CD4-positive, alpha-beta T cell treated with Interleukin-12 subunit alpha and Interleukin-12 subunit beta, for 1 hour (primary cell): Measurements from ENCODE around the gene CCDC149.

ENCODE experiments used
- DNase-seq: peaks from one replicate; pipeline ENCODE4 v3.0.0-alpha.2; 2020

CCDC149 gene

DNA sequence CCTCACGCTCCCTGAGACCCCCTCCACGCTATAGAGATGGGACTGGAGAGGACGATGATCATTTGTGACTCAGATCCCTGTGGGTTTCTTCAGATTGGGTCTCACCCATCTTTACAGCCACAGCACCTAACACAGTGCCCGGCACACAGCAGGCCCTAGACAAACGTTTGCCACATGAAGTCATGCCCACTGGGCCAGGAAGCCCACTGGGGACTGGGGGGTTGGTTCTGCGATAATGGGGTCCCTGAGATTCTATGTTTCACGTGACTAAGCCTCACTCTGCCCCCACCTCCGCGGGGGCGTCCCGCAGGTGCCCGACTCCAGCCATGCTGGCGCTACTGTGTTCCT, 113.7 kb downstream of the CCDC149 start:
- DNase-seq = no peak

DNA sequence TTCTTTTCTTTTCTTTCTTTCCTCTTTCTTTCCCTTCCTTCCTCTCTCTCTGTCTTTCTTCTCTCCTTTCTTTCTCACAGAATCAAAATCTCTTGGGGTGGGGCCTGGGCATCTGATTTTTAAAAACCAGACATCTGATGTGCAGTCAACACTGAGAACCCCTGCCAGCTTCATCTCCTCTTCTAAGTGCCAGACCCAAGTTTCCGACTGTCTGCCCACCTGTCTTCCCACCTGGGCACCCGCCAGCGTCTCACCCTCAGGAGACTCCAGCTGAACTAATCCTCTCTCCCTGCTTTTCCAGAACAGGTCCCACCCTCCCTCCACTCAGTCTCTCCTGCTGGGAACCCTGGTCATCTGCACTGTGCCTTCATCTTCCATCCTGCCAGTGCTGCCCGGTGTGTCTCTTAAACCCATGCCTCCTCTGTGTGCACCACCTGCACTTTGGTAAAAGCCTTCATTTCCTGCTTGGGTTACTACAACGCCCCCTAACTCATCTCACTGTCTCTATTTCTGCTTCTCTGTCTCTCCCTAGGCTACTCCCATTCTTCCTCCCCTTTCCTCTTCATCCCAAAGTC, 114.7 kb downstream of the CCDC149 start:
- no peak for DNase-seq

DNA sequence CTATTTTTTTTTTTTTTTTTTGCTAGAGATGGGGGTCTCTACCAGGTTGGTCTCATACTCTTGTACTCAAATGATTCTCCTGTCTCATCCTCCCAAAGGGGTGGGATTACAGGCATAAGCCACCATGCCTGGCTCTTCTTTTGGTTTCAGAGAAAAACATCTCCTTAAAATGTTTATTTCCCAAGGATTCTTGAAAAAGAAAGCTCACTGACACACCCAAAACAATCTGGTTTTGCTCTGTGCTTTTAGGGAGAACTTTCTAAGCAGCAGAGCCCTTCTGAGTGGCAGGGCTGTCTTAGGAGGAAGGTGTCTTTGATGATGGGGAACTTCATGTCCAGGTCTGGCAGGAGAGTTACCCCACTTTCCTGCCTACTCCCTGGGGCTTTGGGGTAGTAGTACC, 116.2 kb downstream of the CCDC149 start:
- DNase-seq = no peak

DNA sequence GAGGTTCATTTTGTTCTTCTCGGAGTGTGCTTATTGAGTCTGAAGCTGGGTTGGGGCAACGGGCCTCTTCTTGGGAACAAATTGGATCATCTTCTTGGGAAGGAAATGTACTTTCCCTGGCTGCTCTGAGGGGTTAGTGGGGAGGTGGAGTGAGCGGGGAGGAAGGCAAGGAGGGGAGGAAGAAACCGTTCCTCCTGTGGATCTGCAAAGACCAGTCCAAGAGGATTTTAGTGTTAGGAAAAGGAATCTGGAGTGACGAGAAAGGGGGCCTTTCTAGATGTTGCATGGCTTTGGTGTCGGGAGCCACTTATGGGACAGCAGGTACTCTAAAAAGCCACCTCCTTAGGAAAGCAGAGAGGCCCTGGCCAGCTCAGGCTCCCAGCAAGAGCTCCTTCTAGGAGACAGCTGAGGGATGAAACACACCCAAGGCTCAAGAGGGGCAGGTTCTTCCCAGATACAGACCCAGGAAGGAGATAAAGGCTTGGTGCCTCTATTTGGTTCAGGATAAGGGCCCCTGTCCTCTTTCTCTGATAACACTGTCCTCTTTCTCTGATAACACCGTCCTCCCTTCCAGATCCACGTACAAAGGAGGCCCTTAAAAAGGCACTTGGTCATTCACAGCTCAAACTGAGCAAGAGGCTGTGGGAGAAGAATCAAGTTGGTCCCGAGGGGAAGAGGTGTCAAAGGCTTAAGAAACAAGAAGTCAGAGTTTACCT, 117.0 kb downstream of the CCDC149 start:
- DNase-seq = no peak

DNA sequence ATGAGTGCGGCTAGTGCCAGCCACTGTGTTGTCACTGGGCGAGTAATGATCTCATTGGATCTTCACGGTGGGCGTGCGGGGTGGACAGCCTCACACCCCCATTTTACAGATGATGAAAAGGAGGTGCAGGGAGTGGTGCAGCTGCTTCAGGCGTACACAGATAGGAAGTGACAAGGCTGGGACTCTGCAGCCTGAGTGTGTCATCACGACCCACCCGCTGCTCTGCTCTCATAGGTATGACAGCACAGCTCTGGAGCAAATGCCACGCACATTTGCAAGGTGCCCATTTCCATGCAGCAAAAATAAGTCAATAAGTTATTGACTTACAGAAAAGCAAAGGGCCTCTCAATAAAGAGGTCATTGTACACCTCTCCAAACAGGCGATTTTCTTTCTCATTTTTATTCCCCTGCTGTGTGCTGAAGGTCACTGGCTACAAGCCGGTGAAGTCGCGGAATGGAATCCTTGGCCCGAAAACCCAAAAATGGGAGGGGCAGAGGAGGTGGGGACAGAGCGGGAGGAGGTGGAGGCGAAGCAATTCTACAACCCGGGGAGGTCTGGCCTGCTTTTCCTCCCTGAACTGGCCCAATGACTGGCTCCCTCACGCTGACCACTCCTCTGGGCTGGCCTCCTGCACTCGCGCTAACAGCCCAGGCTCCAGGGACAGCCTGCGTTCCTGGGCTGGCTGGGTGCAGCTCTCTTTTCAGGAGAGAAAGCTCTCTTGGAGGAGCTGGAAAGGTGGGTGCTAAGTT, 117.8 kb downstream of the CCDC149 start, which contains the start of gene SOD3:
SOD3 (plus strand) TSS at position 658 of the 750 bp plus-strand sequence. CDS start 3,949 bp downstream, outside the sequence.
- no peak for DNase-seq

DNA sequence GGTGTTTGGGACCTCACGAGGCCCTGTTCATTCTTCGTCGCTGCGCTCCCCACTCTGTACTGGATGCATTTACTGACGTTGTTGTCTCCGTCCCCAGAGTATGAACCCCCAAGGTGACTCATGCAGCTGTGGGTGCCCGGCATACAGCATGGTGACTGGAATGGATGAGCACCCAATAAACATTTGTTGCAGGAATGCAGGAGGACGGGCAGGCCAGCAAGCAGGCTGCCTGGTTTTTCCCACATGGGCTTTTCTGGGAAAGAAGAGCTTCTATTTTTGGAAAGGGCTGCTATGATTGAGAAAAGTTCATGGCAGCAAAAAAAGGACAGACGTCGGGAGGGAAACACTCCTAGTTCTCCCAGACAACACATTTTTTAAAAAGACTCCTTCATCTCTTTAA, 118.4 kb downstream of the CCDC149 start:
- no peak for DNase-seq

DNA sequence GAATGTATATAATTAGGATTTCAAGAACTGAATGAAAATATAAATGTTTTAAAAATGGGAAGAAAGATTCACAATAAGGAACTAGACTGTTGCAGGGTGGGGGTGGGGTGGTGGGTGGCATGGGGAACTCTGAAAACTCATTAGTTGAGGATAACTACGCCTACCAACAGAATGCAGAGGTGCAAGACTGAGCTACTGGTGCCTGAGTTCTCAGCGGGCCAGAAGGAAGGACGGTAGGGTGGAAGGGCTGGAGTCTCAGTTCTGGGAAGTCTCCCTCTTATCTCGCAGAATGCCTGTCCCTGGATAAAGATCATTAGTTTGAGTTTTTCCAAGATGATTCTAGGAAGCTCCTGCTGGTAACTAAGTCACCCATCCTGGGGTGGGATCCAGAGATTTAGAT, 118.8 kb downstream of the CCDC149 start:
- DNase-seq = no peak

DNA sequence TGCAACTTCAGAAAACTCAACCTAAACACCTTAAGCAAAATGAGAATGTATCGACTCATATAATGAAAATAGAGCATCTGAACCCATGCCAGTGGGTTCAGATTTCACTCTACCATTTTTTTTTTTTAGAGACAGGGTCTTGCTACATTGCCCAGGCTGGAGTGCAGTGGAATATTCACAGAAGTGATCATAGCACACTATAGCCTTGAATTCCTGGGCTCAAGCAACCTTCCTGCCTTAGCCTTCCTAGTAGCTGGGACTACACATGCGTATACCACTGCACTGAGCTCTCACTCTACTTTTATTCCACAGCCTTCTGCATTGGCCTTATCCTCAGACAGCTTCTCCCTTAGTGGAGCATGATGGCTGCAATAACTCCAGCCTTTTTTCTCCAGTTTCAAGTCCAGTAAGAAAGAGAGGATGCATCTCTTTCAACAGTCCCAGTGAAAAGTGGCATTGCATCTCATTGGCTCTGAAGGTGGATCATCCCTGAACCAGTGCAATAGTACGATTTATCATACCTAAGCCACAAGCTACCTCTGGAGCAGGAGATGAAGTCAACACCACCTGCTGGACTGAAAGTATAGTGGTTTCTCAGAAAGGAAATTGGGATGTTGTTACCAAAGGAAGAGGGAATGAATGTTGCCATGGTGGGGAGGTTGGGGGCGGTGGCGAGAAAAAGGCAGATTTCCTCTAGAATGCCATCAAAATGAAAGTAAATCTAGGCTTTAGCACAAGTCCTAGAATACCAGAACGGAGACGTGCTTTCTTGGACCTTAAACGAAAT, 119.4 kb downstream of the CCDC149 start:
- DNase-seq = no peak

DNA sequence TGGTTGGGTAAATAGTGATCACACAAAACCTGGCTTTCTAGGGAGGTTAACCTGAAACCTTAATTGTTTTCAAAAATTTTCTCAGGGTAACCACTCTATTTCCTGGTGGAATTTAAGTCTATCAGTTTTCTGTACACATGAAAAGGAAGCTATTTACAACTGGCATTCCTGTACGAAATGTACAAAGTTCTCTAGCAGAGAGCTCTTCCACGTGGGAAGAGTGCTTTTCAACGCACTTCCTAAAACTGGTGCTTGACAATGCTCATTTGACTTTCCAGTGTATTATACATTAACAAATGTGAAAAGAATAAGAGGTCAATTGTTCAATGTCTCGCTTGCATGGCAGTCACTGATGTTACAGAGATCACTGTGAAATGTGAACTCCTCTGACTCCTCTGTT, 120.3 kb downstream of the CCDC149 start:
- no peak for DNase-seq

DNA sequence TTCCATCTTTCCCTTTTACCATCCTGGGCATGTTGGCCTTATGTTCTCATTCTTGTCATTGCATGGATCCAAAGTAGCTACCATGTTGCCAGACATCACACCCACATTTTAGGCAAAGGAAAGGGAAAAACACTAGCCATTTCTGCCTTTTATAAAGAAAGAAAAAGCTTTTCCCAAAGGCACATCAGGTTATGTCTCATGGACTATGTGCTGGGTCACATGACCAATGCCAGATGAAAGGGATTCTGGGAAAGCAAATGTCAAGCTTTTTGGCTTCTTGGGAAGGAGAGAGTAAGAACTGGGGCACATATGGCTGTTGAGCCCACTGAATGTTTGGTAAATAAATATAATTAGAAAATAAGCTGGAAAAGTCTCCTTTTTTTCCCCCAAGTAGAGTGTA, 121.8 kb downstream of the CCDC149 start:
- no peak for DNase-seq

DNA sequence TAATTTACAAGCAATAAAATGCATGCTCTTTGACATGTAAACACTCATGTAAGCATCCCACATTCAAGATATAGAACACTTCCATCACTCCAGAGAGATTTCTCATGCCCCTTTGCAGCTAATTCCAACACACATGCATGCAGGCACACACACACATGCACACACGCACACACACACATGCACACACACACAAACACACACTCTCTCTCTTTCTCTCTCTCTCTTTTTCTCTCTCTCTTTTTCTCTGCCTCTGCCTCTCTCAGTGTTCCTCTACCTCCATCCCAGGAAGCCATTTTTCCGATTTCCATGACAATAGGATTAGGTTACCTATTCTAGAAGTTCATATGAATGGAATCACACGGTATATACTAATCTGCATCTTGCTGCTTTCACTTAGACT, 129.3 kb downstream of the CCDC149 start:
- DNase-seq = no peak

DNA sequence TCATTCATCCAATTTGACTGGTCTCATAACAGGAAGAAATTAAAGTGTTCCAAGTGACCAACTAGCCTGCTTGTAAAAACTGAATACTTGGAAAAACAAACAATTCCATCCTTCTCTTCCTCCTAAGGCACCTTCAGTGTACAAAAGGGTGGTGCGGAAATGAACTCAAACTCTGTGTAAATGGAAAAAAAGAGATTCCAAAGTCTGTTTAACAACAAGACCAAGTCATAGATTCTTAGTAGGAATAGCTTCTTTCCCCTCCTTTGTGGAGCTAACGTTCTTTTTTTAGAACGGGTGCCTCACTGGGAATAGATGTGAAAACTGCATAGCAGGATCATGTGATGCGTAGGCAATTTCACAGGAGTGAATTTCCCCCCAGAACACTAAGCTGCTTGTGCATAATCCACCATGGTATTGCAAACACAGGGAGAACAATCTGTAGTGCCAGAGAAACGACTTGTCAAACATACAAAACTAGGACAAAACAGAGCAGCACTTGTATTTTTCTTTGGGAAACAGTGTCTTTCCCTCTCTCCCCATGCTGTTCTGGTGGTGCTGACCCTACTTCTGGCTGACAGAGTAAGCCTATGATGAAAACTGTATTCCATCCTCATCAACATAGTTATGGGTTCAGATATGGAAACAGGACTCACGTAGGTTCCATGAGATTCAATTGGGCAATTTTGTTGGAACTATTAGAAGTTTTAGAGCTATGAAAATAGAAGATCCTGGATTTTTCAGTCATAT, 130.7 kb downstream of the CCDC149 start:
- DNase-seq = no peak

DNA sequence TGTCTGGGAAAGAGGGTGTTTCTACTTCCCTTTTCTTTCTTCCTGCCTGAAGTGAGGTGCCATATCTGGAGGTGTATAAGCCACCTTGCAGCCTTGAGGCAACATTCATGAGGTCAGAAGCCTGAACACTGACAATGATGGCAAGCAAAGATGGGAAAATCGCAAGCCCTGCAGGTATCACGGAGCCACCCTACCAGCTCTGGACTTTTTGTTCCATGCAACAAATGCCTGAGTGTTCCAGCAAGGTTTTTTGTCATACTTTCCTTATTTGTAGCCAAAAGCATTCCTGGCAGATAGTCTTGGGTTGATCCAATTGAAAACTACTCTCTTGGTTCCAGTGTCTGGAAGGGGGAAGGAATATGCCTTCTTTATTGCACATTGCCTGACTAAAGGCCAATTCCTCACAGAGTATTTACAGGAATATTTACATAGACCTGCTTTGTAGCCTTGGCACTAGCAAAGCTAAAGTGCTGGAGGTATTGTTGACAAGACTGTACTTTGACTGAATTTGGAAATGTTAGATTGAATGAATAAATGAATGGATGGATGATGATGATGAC, 131.8 kb downstream of the CCDC149 start:
- DNase-seq = no peak

DNA sequence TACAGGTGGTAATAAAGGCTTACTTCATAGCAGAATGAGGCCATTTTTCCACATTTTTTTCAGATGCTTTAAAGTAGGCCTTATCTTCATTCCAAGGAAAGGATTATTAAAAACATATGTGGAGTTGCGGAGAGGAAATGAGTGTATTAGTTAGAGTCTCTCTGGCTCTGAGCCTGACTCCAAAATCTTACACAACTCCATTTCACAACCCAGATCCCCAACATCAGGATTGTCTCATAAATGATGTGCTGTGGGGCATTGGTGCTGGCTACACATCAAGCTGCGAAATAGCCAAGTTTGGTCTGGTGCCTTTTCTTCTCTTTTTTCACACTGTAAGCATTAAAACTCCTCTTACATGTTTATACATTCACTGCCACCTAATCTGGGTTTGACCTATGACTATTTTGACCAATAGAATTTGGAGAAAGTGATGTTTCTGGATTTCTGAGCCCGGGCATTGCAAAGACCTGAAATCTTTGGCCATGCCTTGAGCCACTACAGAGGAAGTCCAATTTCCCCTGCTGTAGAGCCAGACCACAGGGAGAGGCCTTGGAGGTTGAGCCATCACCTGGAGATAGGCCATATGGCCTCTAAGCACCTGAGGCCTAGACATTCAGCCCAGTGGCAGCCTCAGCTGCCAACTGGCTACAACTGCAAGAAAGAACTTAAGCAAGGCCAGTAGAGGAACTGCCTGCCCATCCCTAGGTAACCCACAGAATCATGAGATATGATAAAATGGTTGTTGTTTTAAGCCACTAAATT, 134.2 kb downstream of the CCDC149 start:
- DNase-seq = no peak

DNA sequence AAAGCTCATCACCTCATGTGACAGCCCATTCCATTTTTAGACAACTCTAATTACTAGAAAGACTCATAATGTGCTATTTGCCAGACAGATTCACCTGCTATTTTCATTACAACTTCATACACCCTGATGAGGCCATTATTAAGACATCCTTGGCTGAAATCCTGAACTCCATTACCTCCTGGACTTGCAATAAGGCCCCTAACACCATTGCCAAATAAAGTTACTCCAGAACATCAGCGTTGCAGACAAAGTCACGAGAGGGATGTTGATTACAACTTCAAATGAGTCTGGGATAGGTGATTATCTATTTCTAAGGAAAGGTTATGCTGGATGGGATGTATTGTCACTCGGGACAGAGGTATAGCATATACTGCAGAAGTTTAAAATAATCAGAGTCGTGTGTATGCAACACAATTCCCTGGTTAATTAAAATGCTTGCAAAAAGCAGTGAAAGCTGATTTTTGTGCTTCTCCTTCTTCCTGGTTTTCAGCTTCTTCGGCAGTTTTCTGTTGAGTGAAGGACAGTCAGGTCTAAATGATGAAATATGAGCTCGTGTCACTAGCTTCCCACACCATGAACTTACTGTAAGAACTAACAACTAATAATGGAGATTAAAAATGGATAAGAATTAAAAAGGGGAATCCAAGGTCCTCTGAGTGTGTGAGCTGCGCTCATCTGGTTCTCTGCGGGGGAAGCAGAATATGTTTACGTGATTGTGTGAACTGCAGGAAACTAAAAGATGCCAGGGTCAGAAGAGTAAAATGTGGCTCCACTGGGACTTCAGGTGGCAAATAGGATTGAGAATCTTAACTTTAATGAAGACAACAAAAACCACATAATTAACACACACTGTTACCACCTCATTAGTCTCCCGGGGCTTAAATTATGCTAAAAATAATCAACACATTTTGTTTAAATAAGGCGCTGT, 135.0 kb downstream of the CCDC149 start:
- no peak for DNase-seq

DNA sequence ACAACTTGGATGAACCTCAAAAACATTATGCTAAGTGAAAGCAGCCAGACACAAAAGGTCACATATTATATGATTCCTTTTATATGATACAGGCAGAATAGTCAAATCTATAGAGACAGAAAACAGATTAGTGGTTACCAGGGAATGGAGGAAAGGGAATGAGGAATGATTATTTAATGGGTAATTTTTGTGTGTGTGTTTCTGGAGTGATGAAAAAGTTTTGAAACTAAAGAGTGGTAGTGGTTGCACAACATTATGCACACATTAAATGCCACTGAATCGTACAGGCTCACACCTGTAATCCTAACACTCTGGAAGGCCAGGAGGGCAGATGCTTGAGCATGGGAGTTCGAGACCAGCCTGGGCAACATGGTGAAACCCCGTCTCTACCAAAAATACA, 137.1 kb downstream of the CCDC149 start:
- DNase-seq = no peak

DNA sequence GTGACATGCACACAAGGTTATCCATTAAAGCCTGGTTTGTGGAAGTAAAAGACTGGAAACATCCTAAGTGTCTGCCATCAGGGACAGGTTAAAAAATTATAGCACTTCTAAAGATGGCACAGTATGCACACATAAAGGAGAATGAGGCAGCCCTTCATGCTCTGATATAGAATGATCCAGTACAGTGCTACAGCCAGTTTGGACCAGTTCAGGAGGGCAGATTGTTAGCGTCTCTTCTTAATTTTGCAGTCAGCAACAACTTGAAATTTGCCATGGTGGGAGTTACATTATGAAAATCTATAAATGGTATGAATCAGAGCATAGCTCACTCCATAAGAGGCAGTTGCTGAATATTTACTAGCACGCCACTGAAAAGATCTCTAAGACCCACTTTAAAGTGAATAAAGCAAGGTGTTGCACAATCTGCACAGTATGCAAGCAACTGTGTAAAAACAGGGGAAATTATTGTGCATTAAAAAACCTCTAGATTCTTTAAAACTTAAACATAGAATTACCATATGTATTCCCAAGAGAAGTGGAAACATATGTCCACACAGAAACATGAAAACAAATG, 137.7 kb downstream of the CCDC149 start:
- DNase-seq = no peak

DNA sequence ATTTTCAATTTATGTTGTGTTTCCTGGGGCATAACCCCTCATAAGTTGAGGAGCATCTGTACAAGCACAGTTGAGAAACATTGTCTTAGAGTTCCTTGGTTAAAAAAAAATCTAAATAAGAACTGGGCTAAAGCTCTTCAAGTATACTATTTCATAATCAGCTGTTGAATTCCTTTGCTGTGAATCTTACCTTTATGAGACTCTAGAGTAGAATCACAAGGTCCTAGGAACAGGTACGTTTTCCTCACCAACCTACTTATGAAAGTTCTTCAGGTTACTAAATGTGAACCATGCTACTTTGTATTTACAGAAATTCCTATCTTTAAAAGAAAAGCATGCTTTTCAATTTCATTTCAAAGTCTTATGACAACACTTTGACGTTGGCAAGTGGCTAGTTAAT, 138.4 kb downstream of the CCDC149 start:
- no peak for DNase-seq

DNA sequence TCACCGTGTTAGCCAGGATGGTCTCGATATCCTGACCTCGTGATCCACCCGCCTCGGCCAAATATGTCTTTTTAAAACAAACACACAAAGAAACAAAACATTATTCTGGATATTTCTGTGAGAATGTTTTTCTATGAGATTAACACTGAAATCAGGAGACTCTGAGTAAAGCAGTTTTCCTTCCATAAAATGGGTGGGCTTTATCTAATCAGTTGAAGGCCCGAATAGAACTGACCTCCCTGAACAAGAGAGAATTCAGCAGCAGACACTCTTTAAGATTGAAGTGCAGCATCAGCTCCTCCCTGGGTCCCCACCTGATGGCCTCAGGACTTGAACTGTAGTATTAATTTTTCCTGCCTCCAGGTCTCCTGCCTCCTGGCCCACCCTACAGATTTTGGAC, 139.9 kb downstream of the CCDC149 start:
- no peak for DNase-seq

DNA sequence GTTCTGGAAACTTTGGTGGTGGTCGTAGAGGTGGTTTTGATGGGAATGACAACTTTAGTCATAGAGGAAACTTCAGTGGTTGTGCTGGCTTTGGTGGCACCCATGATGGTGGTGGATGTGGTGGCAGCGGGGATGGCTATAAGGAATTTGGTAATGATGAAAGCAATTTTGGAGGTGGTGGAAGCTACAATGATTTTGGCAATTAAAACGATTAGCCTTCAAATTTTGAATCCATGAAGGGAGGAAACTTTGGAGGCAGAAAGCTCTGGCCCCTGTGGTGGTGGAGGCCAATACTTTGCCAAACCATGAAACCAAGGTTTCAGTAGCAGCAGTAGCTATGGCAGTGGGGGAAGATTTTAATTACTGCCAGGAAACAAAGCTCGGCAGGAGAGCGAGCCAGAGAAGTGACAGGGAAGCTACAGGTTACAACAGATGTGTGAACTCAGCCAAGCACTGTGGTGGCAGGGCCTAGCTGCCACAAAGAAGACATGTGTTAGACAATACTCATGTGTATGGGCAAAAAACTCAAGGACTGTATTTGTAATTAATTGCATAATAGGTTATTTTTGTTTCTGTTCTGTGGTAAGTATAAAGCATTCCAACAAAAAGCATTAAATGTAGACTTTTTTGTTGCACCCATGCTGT, 140.7 kb downstream of the CCDC149 start:
- DNase-seq = no peak
